Measurements from ENCODE around the gene LRRC8D.

LRRC8D gene

DNA sequence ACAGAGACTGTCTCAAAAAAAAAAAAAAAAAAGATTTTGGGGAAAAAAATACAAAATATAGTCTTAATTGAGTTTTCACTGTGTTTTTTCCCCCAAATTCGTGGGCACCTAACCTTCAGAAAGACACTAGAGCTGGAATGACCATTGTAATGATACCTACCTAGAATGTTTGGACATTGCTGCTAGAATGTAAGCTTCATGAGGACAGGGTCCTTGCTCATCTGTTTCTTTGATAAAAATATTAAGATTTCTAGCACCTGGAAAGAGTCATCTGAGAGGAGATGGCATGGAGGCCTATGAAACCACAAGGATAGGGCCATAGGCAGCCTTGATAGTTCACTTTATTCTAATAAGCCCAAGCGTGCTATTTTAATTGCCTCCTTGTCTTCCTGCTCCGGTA is 6.5 kb downstream of the LRRC8D start:
- TF ChIP-seq TCF4 (CRISPR knock-in tag; IDR thresholded peaks at IDR 0.05; ENCODE audit: borderline replicate concordance) (no peak), ZNF70 (CRISPR knock-in tag; IDR thresholded peaks at IDR 0.05) (no peak), ARNTL (CRISPR knock-in tag; IDR thresholded peaks at IDR 0.05; ENCODE audit: borderline replicate concordance, low read depth) (no peak), ESRRG (CRISPR knock-in tag; IDR thresholded peaks at IDR 0.05) (no peak), ISL1 (CRISPR knock-in tag; IDR thresholded peaks at IDR 0.05) (no peak), PPARA (CRISPR knock-in tag; IDR thresholded peaks at IDR 0.05; ENCODE audit: borderline replicate concordance) (no peak)
- TF ChIP-seq, protein P1, sequence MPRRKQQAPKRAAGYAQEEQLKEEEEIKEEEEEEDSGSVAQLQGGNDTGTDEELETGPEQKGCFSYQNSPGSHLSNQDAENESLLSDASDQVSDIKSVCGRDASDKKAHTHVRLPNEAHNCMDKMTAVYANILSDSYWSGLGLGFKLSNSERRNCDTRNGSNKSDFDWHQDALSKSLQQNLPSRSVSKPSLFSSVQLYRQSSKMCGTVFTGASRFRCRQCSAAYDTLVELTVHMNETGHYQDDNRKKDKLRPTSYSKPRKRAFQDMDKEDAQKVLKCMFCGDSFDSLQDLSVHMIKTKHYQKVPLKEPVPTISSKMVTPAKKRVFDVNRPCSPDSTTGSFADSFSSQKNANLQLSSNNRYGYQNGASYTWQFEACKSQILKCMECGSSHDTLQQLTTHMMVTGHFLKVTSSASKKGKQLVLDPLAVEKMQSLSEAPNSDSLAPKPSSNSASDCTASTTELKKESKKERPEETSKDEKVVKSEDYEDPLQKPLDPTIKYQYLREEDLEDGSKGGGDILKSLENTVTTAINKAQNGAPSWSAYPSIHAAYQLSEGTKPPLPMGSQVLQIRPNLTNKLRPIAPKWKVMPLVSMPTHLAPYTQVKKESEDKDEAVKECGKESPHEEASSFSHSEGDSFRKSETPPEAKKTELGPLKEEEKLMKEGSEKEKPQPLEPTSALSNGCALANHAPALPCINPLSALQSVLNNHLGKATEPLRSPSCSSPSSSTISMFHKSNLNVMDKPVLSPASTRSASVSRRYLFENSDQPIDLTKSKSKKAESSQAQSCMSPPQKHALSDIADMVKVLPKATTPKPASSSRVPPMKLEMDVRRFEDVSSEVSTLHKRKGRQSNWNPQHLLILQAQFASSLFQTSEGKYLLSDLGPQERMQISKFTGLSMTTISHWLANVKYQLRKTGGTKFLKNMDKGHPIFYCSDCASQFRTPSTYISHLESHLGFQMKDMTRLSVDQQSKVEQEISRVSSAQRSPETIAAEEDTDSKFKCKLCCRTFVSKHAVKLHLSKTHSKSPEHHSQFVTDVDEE (CRISPR knock-in tag; IDR thresholded peaks at IDR 0.05), result no peak
- no peak for ATAC-seq

DNA sequence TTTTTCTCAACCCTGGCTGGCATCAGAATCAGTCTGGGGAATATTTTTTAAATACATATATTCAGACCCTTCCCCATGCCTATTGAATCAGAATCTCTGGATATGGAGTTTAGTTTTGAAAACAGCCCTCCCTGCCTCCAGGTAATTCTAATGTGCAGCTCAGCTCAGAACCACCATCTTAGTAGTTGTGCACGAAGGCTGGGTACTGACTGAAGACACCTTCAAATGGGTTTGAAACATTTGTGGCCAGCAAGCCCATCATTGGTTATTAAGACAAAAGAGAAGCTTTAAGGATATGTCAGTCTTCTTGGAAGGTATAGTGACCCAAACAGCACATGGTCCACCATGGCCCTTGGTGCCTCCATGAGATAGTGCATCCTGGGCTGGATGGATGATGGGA is 7.1 kb downstream of the LRRC8D start:
- no peak for ATAC-seq
- TF ChIP-seq CSDC2 (CRISPR knock-in tag; IDR thresholded peaks at IDR 0.05), result no peak
- TF ChIP-seq ARNTL (CRISPR knock-in tag; IDR thresholded peaks at IDR 0.05; ENCODE audit: borderline replicate concordance, low read depth), result no peak
- no peak for TF ChIP-seq PPARA (CRISPR knock-in tag; IDR thresholded peaks at IDR 0.05; ENCODE audit: borderline replicate concordance)
- TF ChIP-seq SNAI2 (CRISPR knock-in tag; IDR thresholded peaks at IDR 0.05), result no peak
- no peak for TF ChIP-seq ISL1 (CRISPR knock-in tag; IDR thresholded peaks at IDR 0.05)
- TF ChIP-seq, protein P2, sequence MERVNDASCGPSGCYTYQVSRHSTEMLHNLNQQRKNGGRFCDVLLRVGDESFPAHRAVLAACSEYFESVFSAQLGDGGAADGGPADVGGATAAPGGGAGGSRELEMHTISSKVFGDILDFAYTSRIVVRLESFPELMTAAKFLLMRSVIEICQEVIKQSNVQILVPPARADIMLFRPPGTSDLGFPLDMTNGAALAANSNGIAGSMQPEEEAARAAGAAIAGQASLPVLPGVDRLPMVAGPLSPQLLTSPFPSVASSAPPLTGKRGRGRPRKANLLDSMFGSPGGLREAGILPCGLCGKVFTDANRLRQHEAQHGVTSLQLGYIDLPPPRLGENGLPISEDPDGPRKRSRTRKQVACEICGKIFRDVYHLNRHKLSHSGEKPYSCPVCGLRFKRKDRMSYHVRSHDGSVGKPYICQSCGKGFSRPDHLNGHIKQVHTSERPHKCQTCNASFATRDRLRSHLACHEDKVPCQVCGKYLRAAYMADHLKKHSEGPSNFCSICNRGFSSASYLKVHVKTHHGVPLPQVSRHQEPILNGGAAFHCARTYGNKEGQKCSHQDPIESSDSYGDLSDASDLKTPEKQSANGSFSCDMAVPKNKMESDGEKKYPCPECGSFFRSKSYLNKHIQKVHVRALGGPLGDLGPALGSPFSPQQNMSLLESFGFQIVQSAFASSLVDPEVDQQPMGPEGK (CRISPR knock-in tag; IDR thresholded peaks at IDR 0.05; ENCODE audit: borderline replicate concordance), result no peak
- no peak for TF ChIP-seq BACH2 (CRISPR knock-in tag; IDR thresholded peaks at IDR 0.05; ENCODE audit: borderline replicate concordance)
- no peak for TF ChIP-seq ESRRG (CRISPR knock-in tag; IDR thresholded peaks at IDR 0.05)
- no peak for TF ChIP-seq ZNF70 (CRISPR knock-in tag; IDR thresholded peaks at IDR 0.05)
- no peak for TF ChIP-seq ZFP3 (CRISPR knock-in tag; IDR thresholded peaks at IDR 0.05)
- TF ChIP-seq, protein P3, sequence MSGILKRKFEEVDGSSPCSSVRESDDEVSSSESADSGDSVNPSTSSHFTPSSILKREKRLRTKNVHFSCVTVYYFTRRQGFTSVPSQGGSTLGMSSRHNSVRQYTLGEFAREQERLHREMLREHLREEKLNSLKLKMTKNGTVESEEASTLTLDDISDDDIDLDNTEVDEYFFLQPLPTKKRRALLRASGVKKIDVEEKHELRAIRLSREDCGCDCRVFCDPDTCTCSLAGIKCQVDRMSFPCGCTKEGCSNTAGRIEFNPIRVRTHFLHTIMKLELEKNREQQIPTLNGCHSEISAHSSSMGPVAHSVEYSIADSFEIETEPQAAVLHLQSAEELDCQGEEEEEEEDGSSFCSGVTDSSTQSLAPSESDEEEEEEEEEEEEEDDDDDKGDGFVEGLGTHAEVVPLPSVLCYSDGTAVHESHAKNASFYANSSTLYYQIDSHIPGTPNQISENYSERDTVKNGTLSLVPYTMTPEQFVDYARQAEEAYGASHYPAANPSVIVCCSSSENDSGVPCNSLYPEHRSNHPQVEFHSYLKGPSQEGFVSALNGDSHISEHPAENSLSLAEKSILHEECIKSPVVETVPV (CRISPR knock-in tag; IDR thresholded peaks at IDR 0.05), result no peak
- TF ChIP-seq OSR1 (CRISPR knock-in tag; IDR thresholded peaks at IDR 0.05), result no peak
- TF ChIP-seq TOX (CRISPR knock-in tag; IDR thresholded peaks at IDR 0.05; ENCODE audit: borderline replicate concordance), result no peak
- TF ChIP-seq, protein P1 (CRISPR knock-in tag; IDR thresholded peaks at IDR 0.05), result no peak
- no peak for TF ChIP-seq ZNF565 (CRISPR knock-in tag; conservative IDR thresholded peaks at IDR 0.05; ENCODE audit: low read depth)
- no peak for TF ChIP-seq ZNF8 (CRISPR knock-in tag; IDR thresholded peaks at IDR 0.05)
- TF ChIP-seq ZFP30 (CRISPR knock-in tag; IDR thresholded peaks at IDR 0.05), result no peak
- no peak for TF ChIP-seq TCF4 (CRISPR knock-in tag; IDR thresholded peaks at IDR 0.05; ENCODE audit: borderline replicate concordance)

DNA sequence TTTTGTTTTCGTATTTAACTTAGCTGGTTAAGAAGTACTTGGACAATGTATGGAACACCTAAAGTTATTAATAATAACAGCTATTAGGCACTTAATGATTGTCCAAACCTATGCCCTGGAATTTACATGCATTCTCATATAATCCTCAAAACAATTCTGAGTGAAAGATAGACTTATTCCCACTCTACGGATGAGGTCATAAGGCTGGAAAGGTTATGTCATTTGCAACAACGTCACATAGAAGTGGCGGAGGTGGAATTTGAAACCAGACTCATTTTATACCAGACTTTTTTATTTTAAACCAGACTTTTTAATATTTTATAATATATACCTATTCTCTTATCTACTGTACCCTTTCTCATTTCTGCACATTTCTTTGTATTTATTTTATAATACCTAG is 8.4 kb downstream of the LRRC8D start:
- ATAC-seq, result no peak
- TF ChIP-seq PPARA (CRISPR knock-in tag; IDR thresholded peaks at IDR 0.05; ENCODE audit: borderline replicate concordance), result no peak
- TF ChIP-seq, protein P4, sequence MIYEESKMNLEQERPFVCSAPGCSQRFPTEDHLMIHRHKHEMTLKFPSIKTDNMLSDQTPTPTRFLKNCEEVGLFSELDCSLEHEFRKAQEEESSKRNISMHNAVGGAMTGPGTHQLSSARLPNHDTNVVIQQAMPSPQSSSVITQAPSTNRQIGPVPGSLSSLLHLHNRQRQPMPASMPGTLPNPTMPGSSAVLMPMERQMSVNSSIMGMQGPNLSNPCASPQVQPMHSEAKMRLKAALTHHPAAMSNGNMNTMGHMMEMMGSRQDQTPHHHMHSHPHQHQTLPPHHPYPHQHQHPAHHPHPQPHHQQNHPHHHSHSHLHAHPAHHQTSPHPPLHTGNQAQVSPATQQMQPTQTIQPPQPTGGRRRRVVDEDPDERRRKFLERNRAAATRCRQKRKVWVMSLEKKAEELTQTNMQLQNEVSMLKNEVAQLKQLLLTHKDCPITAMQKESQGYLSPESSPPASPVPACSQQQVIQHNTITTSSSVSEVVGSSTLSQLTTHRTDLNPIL (CRISPR knock-in tag; IDR thresholded peaks at IDR 0.05; ENCODE audit: low read depth), result no peak

Data from SK-N-SH treated with all-trans-retinoic acid at 6 μM for 48 hours (cell line).